K562 treated with DMSO at 1 percent for 4 hours (cell line): ENCODE measurements around the gene HMCES. TPM values are rescaled to one million over a fixed set of nuclear protein-coding genes. Genes with fewer than 3 reads are reported as not detected.

Experiments
- total RNA-seq: library from RNA; unstranded; fragments of 300-600 nt; gene quantifications from 2 replicates; pipeline ENCODE4 v1.2.3, GENCODE V29; 2022; ENCODE audit not compliant: insufficient read depth

Gene HMCES
- total RNA-seq = 32.9 and 40.3 TPM in 2 replicates

GRCh38 chr3:129278439-129278965 lies at the start of gene HMCES:
HMCES (plus strand) TSS chr3:129278870; CDS start chr3:129279733, 863 bp downstream.

DNA sequence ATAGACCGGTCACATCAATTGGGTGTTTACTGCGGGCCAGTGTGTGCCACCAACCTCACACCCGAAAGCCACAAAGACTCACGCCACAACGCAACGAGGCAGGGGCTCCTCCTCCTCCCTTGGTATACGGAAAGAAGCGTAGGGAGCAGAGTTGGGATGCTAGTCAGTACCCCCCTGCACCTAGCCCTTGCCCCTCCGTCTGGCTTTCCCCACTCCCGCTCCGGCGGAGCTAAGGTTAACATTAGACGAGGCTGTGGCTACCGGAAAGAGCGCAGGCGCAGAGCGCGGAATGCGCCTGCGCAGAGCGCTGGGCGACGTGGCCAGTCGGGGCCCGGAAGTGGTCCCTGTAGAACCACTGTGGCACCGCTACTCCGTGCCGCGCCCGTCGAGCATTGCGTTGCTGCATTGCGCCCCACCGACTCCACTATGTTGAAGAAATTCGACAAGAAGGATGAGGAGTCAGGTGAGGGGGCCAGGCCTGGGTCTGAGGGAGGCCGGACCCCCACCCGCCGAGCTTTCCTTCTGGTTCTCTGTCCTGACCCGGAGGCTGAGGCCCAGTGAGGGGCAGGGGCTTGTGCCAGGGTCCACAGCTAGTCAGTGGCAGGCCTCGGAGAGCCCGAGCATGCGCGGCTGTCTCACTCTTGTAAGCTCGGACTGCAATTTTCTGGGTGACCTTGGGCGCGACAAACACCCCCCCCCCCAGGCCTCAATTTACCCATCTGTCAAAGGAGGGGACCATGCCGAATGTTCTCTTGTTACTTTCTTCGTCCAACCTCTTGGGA lies 29.2 kb upstream of the HMCES start, which contains the start of gene COPG1:
Gene COPG1, plus strand, starts transcription at position 323 of the 782 bp plus-strand sequence. Its CDS starts 104 bp downstream, at position 427.

Other genes starting within 250 kb of the HMCES start
- not detected in 2 replicates for gene GP9, start 218.1 kb upstream of the HMCES start, total RNA-seq
- 12.8 and 13.4 TPM in 2 replicates for gene RAB43, start 157.1 kb upstream of the HMCES start, total RNA-seq
- gene ISY1, start 117.8 kb upstream of the HMCES start, total RNA-seq = 23.0 and 27.7 TPM in 2 replicates
- 279 and 299 TPM in 2 replicates for gene CNBP, start 95.0 kb upstream of the HMCES start, total RNA-seq
- 111 and 124 TPM in 2 replicates for gene COPG1, start 29.3 kb upstream of the HMCES start, total RNA-seq
- 2.3 TPM in 2 replicates for gene EFCAB12, start 149.8 kb downstream of the HMCES start, total RNA-seq
- gene MBD4, start 161.1 kb downstream of the HMCES start, total RNA-seq = 24.0 and 37.6 TPM in 2 replicates
- gene IFT122, start 161.4 kb downstream of the HMCES start, total RNA-seq = 7.4 and 15.3 TPM in 2 replicates
- gene RHO, start 249.8 kb downstream of the HMCES start, total RNA-seq = not detected in 2 replicates